ENCODE data around the gene PCDH15.

The PCDH15 gene

DNA sequence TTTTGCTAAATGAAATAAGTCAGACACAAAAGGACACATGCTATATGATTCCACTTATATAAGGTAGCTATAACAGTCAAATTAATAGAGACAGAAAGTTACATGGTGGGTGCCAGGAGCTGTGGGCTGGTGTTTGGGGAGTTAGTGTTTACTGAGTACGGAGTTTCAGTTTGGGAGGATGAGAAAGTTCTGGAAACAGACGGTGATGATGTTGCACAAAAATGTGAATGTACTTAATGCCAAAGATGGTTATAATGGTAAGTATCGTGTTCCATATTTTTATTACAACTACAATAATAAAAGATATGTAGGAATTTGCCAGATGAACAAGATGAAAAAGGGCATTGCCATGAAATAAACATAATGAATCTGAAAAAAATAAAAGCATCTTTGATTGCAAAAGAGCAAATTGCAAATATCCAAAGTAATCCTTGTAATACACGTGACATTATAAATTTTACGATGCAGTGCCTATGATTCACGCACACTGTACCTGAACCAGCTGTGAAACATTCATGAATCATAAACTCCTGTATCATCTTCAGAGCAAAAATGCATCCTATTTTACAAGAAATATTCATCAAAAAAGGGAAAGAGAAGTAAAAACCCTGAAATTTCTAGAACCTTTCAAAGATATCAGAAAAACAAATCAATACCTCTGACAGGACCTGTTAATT, 676.7 kb downstream of the PCDH15 start:
- Histone ChIP-seq H3K9ac (ENCODE audit: low read depth, low read length, poor library complexity, severe bottlenecking) (no peak overlapping the region), H3K27me3 (ENCODE audit: insufficient read depth, low read length, poor library complexity, severe bottlenecking) (no peaks in the 10 kb centered on the region), H3K9me3 (ENCODE audit: insufficient read depth, low read depth, low read length) (no peaks in the 10 kb centered on the region; the same call in 1 of the 2 replicates), H3F3A (ENCODE audit: low read depth) (no peaks in the 10 kb centered on the region), H3K79me2 (ENCODE audit: insufficient read depth, low read length) (no peaks in the 10 kb centered on the region), H3K4me1 (ENCODE audit: insufficient read depth, low read length, poor library complexity, severe bottlenecking) (no peaks in the 10 kb centered on the region), H3K36me3 (ENCODE audit: insufficient read depth, low read length) (no peaks in the 10 kb centered on the region), H3K4me3 (ENCODE audit: low read length, poor library complexity, severe bottlenecking) (no peak overlapping the region), H4K20me1 (ENCODE audit: insufficient read depth, low read length, poor library complexity, severe bottlenecking) (no peaks in the 10 kb centered on the region), H2AFZ (ENCODE audit: low read length) (no peak overlapping the region), H3K9me2 (replicated peaks; ENCODE audit: low read depth, low read length) (no peaks in the 10 kb centered on the region), H3K4me2 (ENCODE audit: low read depth, low read length, poor library complexity, severe bottlenecking) (no peak overlapping the region)
- no peak for TF ChIP-seq EZH2phosphoT487 (IDR thresholded peaks at IDR 0.05; ENCODE audit: borderline replicate concordance)
- TF ChIP-seq, protein P1, sequence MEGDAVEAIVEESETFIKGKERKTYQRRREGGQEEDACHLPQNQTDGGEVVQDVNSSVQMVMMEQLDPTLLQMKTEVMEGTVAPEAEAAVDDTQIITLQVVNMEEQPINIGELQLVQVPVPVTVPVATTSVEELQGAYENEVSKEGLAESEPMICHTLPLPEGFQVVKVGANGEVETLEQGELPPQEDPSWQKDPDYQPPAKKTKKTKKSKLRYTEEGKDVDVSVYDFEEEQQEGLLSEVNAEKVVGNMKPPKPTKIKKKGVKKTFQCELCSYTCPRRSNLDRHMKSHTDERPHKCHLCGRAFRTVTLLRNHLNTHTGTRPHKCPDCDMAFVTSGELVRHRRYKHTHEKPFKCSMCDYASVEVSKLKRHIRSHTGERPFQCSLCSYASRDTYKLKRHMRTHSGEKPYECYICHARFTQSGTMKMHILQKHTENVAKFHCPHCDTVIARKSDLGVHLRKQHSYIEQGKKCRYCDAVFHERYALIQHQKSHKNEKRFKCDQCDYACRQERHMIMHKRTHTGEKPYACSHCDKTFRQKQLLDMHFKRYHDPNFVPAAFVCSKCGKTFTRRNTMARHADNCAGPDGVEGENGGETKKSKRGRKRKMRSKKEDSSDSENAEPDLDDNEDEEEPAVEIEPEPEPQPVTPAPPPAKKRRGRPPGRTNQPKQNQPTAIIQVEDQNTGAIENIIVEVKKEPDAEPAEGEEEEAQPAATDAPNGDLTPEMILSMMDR (conservative IDR thresholded peaks at IDR 0.05; ENCODE audit: low read length), result no peak

DNA sequence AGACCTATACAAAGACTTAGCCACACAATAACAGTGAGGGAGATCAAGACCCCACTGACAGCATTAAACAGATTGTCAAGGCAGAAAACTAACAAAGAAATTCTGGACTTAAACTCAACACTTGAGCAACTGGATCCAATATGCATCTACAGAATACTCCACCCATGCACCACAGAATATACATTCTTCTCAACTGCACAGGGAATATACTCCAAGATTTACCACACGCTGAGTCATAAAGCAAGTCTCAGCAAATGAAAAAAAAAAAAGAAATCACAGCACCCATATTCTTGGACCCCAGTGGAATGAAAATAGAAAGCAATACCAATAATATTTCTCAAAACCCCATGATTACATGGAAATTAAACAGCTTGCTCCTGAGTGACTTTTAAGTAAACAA, 680.2 kb downstream of the PCDH15 start:
- Histone ChIP-seq H2AFZ (ENCODE audit: low read length) (no peak overlapping the region), H3K9me3 (ENCODE audit: insufficient read depth, low read depth, low read length) (no peaks in the 10 kb centered on the region; the same call in 1 of the 2 replicates), H3K9me2 (replicated peaks; ENCODE audit: low read depth, low read length) (no peaks in the 10 kb centered on the region), H3K4me2 (ENCODE audit: low read depth, low read length, poor library complexity, severe bottlenecking) (no peak overlapping the region), H3K4me3 (ENCODE audit: low read length, poor library complexity, severe bottlenecking) (no peak overlapping the region), H4K20me1 (ENCODE audit: insufficient read depth, low read length, poor library complexity, severe bottlenecking) (no peaks in the 10 kb centered on the region), H3K36me3 (ENCODE audit: insufficient read depth, low read length) (no peaks in the 10 kb centered on the region), H3K9ac (ENCODE audit: low read depth, low read length, poor library complexity, severe bottlenecking) (no peak overlapping the region), H3F3A (ENCODE audit: low read depth) (no peaks in the 10 kb centered on the region), H3K79me2 (ENCODE audit: insufficient read depth, low read length) (no peaks in the 10 kb centered on the region), H3K27me3 (ENCODE audit: insufficient read depth, low read length, poor library complexity, severe bottlenecking) (no peaks in the 10 kb centered on the region), H3K4me1 (ENCODE audit: insufficient read depth, low read length, poor library complexity, severe bottlenecking) (no peaks in the 10 kb centered on the region)
- no peak for TF ChIP-seq EZH2phosphoT487 (IDR thresholded peaks at IDR 0.05; ENCODE audit: borderline replicate concordance)

DNA sequence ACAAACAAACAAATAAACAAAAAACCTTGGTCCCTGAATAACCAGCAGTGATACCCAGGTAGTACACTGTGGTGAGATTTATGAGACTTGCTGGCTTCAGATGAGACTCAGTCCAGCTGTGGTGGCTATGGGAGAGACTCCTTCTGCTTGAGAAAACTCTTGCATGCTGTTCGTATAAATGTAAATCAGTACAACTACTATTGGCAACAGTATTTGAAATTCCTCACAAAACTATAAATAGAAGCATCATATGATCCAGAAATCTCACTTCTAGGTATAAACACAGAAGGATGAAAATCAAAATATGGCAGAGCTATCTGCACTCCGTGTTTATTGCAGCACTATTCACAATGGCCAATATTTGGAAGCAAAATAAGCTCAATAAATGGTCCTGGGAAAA, 692.1 kb downstream of the PCDH15 start:
- Histone ChIP-seq H3K9me2 (replicated peaks; ENCODE audit: low read depth, low read length) (no peaks in the 10 kb centered on the region), H3K9me3 (ENCODE audit: insufficient read depth, low read depth, low read length) (no peaks in the 10 kb centered on the region), H2AFZ (ENCODE audit: low read length) (no peak overlapping the region), H3K4me1 (ENCODE audit: insufficient read depth, low read length, poor library complexity, severe bottlenecking) (no peaks in the 10 kb centered on the region), H3K79me2 (ENCODE audit: insufficient read depth, low read length) (no peaks in the 10 kb centered on the region), H3K4me2 (ENCODE audit: low read depth, low read length, poor library complexity, severe bottlenecking) (no peak overlapping the region), H3K9ac (ENCODE audit: low read depth, low read length, poor library complexity, severe bottlenecking) (no peak overlapping the region), H3F3A (ENCODE audit: low read depth) (no peaks in the 10 kb centered on the region), H3K27me3 (ENCODE audit: insufficient read depth, low read length, poor library complexity, severe bottlenecking) (no peaks in the 10 kb centered on the region), H4K20me1 (ENCODE audit: insufficient read depth, low read length, poor library complexity, severe bottlenecking) (no peaks in the 10 kb centered on the region), H3K36me3 (ENCODE audit: insufficient read depth, low read length) (no peaks in the 10 kb centered on the region), H3K4me3 (ENCODE audit: low read length, poor library complexity, severe bottlenecking) (no peak overlapping the region)
- TF ChIP-seq EZH2phosphoT487 (IDR thresholded peaks at IDR 0.05; ENCODE audit: borderline replicate concordance), result no peak
- TF ChIP-seq, protein P1 (conservative IDR thresholded peaks at IDR 0.05; ENCODE audit: low read length), result no peak

DNA sequence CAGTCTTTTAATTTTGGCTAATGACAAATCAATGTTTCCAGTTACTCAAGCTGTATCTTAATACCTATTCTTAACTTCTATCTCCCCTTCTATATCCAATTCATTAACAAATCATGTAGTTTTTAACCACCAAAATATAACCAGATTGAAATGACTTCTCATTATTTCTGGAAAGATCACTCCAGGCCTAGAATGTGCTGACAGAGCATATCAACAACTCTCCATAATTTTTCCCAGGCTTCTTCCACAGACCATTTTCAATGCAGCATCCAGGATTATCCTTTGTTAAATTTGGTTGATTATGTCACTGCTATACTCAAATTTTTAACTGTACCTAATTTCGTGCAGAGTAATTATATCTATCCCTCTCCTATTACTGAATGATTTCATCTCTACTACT, 704.1 kb downstream of the PCDH15 start:
- H3K9me2 ChIP-seq (replicated peaks; ENCODE audit: low read depth, low read length), result no peaks in the 10 kb centered on the region
- TF ChIP-seq, protein P1 (conservative IDR thresholded peaks at IDR 0.05; ENCODE audit: low read length), result no peak
- no peak for TF ChIP-seq EZH2phosphoT487 (IDR thresholded peaks at IDR 0.05; ENCODE audit: borderline replicate concordance)
- H3K27me3 ChIP-seq (ENCODE audit: insufficient read depth, low read length, poor library complexity, severe bottlenecking), result no peaks in the 10 kb centered on the region
- no peak overlapping the region for H3K4me3 ChIP-seq (ENCODE audit: low read length, poor library complexity, severe bottlenecking)
- no peaks in the 10 kb centered on the region for H3K36me3 ChIP-seq (ENCODE audit: insufficient read depth, low read length)
- H3K4me1 ChIP-seq (ENCODE audit: insufficient read depth, low read length, poor library complexity, severe bottlenecking), result no peaks in the 10 kb centered on the region
- no peaks in the 10 kb centered on the region for H3K9me3 ChIP-seq (ENCODE audit: insufficient read depth, low read depth, low read length)
- no peak overlapping the region for H2AFZ ChIP-seq (ENCODE audit: low read length)
- H3K9ac ChIP-seq (ENCODE audit: low read depth, low read length, poor library complexity, severe bottlenecking), result no peak overlapping the region
- no peaks in the 10 kb centered on the region for H3K79me2 ChIP-seq (ENCODE audit: insufficient read depth, low read length)
- H3F3A ChIP-seq (ENCODE audit: low read depth), result no peaks in the 10 kb centered on the region
- no peak overlapping the region for H3K4me2 ChIP-seq (ENCODE audit: low read depth, low read length, poor library complexity, severe bottlenecking)
- H4K20me1 ChIP-seq (ENCODE audit: insufficient read depth, low read length, poor library complexity, severe bottlenecking), result no peaks in the 10 kb centered on the region

All from Loucy (cell line).